Right atrium auricular region (tissue), 2 donors: ENCODE results near the gene COL3A1. TPM values are rescaled to one million over a fixed set of nuclear protein-coding genes. Genes with fewer than 3 reads are reported as not detected.

ENCODE experiments used
- DNase-seq: peaks from one replicate; pipeline ENCODE4 v3.0.0-alpha.2; 2019; ENCODE audit warnings: low spot score
- H3K27ac ChIP-seq, 2 donors: fragments of 200-600 bp; sonication (generic); 1 replicate in 1 of 2; 2 replicates in 1 of 2; pipeline ENCODE4 v1.5.1; 2016 to 2019
- H3K27me3 ChIP-seq, 2 donors: fragments of 200-600 bp; sonication (generic); one replicate each; pipeline versions ENCODE4 v1.5.1 to v1.6.0; 2017 to 2019
- H3K36me3 ChIP-seq: fragments of 200-600 bp; sonication (generic); one replicate; pipeline ENCODE4 v1.5.1; 2016
- H3K4me1 ChIP-seq, 2 donors: fragments of 200-600 bp; sonication (generic); one replicate each; pipeline versions ENCODE4 v1.5.1 to v1.6.0; 2017 to 2019
- H3K4me3 ChIP-seq, 2 donors: fragments of 200-600 bp; sonication (generic); 1 replicate in 1 of 2; 2 replicates in 1 of 2; pipeline ENCODE4 v1.5.1; 2017 to 2019; ENCODE audit warnings: mild to moderate bottlenecking in 1 of 2, moderate library complexity in 1 of 2
- H3K9me3 ChIP-seq, 2 donors: fragments of 200-600 bp; sonication (generic); one replicate each; pipeline ENCODE4 v1.5.1; 2019
- CTCF ChIP-seq, 2 donors: fragments of 200-600 bp; sonication (generic); IDR thresholded peaks; one replicate each; pipeline ENCODE4 v1.5.1; 2019; ENCODE audit warnings: antibody characterized with exemption in 2 of 2
- total RNA-seq, 2 donors: library from RNA; depleted of rRNA; stranded (reverse); fragments of >200 nt; gene quantifications; one replicate each; pipeline ENCODE4 v1.1.0, GENCODE V29; 2016

COL3A1 gene
- 100 to 1,000 TPM in 1 of 2 donors, 10 to 100 TPM in 1; 86.4 to 608 TPM for total RNA-seq

- Histone ChIP-seq H3K27me3 (no peaks in the 10 kb centered on the region), H3K4me1 (no peaks in the 10 kb centered on the region), H3K27ac (peak within 1 kb of the TSS; percentile 68 to 84), H3K4me3 (peak within 1 kb of the TSS; percentile 45 to 47), H3K36me3 (no peaks in the 10 kb centered on the region), H3K9me3 (no peaks in the 10 kb centered on the region)
- no peak for TF ChIP-seq CTCF (IDR thresholded peaks at IDR 0.05)
- no peak for DNase-seq
Measured at GRCh38 chr2:188974164-188974563, at the start of gene COL3A1. Gene COL3A1 (plus strand): TSS chr2:188974373. CDS start chr2:188974490, 117 bp downstream.

DNA sequence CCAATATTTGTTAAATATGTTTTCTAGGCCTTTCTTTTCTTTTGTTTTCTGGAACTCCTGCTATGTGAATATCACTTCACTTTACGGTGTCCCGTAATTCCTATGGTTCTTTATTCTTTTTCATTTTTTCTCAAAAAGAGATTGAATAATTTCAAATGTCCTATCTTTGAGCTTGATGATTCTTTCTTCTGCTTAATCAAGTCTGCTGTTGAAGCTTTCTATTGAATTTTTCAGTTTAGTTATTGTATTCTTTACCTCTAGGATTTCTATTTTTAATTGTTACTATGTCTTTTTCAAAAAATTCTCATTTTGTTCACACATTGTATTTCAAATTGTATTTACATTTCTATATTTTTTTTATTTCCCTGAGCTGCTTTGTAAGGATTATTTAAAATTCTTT is 45.5 kb upstream of the COL3A1 start:
- Histone ChIP-seq H3K27ac (no peak overlapping the region), H3K9me3 (peaks cover 0 to 28% of the 10 kb centered on the region in 2 donors), H3K27me3 (no peaks in the 10 kb centered on the region), H3K4me3 (no peak overlapping the region), H3K36me3 (no peaks in the 10 kb centered on the region), H3K4me1 (no peaks in the 10 kb centered on the region)
- no peak for DNase-seq
- no peak for TF ChIP-seq CTCF (IDR thresholded peaks at IDR 0.05)

DNA sequence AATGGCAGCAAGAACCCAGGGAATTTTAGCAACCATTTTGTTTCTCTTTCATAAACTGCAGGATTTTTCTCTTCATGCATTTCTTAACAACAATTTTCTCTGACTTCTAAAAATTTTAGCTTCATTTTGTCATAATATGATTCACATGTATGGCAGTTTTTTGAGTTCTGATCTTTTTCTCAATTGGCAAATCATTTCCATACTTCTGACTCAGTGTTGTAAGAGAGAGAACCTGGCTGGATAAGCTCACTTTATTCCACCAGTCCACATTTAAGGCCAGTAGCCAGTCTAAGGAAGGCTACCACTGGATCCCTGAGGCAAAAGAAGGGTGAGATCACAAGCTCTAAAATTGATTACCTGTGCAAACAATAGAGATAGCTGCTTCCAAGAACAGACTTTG is 42.8 kb upstream of the COL3A1 start:
- Histone ChIP-seq H3K27ac (no peak overlapping the region), H3K4me1 (no peaks in the 10 kb centered on the region)
- no peak for DNase-seq

DNA sequence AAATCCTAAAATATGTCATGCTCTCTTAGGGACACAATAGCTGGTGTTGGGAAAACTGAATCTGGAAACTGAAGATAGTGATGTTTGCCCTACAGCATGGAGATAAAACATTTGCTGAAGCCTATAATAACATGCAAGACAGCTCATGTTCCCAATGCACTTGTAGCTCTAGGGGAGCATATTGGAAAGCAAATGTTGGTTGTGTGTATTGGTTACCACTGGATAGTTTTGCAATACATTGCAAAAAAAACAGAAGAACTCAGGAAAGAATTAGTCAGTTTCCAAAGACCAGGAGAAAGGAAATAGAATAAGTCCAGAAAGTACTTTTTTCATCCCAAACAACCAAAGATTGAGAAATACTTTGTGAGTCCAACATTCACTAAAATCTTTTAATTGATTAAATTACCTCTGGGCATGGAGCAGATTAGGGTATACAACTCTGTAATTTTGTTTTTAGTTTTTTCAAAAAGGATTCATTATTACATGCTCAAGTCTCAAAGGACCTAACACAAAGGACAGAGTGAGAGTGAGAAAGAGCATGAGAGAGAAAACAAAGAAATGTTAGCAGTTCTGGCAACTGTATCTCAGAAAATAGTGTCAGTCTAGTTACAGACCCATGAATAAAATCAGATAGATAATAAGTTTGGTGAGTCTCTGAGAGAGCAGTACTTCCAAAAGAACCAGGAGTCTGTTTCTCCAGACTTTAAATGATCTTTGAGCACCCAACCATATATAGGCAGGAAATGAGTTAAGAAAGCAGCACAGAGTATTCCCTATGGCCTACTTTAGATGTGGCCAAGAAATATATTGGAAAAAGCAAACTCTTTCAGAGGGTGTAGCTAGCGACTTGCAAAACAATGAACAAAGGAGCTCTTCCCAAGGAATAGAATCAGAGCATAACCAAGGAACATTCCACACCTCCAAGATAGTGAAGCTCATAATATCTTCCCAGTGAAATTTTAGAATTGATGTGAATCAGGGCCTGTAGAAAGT is 36.6 kb upstream of the COL3A1 start:
- H3K27me3 ChIP-seq = no peaks in the 10 kb centered on the region
- no peaks in the 10 kb centered on the region for H3K36me3 ChIP-seq
- no peaks in the 10 kb centered on the region for H3K9me3 ChIP-seq
- no peak for DNase-seq
- H3K4me3 ChIP-seq = no peak overlapping the region
- TF ChIP-seq CTCF (IDR thresholded peaks at IDR 0.05) = no peak
- H3K27ac ChIP-seq = peak overlapping the region; percentile 46 to 75
- H3K4me1 ChIP-seq = no peaks in the 10 kb centered on the region

More for the DNA sequence above, 42.8 kb upstream of the COL3A1 start:
- H3K36me3 ChIP-seq = no peaks in the 10 kb centered on the region
- H3K27me3 ChIP-seq = no peaks in the 10 kb centered on the region
- no peak for TF ChIP-seq CTCF (IDR thresholded peaks at IDR 0.05)
- no peak overlapping the region for H3K4me3 ChIP-seq
- H3K9me3 ChIP-seq = peaks cover 0 to 28% of the 10 kb centered on the region in 2 donors

DNA sequence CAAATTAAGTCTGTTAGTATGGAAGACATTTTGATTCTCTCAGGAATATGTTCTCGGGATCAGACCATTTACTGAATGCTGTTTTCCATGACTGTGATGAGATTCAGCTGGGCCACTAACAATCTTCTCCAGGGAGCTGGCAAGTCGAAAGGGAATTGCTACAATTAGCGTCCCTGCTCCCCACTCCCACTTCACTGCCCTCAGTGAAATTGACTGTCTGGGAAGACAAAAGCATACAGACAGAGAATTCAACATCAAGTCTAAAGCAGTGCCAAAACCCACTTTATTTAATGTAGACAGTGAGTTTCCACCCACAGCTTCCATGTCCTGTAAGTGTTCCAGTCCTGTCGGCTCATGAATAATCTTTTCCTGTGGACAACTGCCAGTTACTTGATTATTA is 34.0 kb upstream of the COL3A1 start:
- Histone ChIP-seq H3K4me1 (no peaks in the 10 kb centered on the region), H3K27me3 (no peaks in the 10 kb centered on the region), H3K4me3 (no peak overlapping the region), H3K9me3 (no peaks in the 10 kb centered on the region), H3K36me3 (no peaks in the 10 kb centered on the region), H3K27ac (peak overlapping the region; percentile 45 to 65)
- TF ChIP-seq CTCF (IDR thresholded peaks at IDR 0.05) = no peak
- DNase-seq = no peak
